ENCODE measurements around the gene KRT82. TPM values are rescaled to one million over a fixed set of nuclear protein-coding genes. Genes with fewer than 3 reads are reported as not detected.

KRT82 gene
- polyA plus RNA-seq, 2 of the 4 experiments (the other 2 are of a cell fraction) = not detected

DNA sequence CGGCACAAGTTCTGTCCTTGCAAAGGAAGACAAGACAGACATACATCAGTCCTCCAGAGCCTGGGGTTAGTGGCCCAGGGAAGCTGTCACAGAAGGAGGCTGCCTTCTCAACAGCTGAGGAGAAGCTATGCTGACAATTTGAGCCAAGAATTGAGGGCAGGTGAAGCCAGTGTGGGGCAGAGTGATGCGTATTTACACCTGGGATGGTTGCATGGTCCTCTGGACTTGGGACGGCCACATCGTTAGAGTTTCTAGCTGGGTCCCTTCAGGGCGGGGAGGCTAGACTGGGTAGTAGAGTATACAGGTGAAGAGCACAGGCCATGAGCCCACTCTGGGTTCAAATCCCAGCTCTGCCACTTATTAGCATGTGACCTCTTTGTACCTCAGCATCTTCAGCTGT is 55.3 kb downstream of the KRT82 start (continued):
- TF ChIP-seq, protein P1, sequence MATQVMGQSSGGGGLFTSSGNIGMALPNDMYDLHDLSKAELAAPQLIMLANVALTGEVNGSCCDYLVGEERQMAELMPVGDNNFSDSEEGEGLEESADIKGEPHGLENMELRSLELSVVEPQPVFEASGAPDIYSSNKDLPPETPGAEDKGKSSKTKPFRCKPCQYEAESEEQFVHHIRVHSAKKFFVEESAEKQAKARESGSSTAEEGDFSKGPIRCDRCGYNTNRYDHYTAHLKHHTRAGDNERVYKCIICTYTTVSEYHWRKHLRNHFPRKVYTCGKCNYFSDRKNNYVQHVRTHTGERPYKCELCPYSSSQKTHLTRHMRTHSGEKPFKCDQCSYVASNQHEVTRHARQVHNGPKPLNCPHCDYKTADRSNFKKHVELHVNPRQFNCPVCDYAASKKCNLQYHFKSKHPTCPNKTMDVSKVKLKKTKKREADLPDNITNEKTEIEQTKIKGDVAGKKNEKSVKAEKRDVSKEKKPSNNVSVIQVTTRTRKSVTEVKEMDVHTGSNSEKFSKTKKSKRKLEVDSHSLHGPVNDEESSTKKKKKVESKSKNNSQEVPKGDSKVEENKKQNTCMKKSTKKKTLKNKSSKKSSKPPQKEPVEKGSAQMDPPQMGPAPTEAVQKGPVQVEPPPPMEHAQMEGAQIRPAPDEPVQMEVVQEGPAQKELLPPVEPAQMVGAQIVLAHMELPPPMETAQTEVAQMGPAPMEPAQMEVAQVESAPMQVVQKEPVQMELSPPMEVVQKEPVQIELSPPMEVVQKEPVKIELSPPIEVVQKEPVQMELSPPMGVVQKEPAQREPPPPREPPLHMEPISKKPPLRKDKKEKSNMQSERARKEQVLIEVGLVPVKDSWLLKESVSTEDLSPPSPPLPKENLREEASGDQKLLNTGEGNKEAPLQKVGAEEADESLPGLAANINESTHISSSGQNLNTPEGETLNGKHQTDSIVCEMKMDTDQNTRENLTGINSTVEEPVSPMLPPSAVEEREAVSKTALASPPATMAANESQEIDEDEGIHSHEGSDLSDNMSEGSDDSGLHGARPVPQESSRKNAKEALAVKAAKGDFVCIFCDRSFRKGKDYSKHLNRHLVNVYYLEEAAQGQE (IDR thresholded peaks at IDR 0.05) = no peak
- TF ChIP-seq HOXA7 (CRISPR knock-in tag; IDR thresholded peaks at IDR 0.05) = no peak
- no peak for TF ChIP-seq SMC3 (IDR thresholded peaks at IDR 0.05)
- no peak for TF ChIP-seq HDAC2 (IDR thresholded peaks at IDR 0.05)
- TF ChIP-seq RFX5 (IDR thresholded peaks at IDR 0.05) = no peak
- TF ChIP-seq EP300 (IDR thresholded peaks at IDR 0.05) = no peak

DNA sequence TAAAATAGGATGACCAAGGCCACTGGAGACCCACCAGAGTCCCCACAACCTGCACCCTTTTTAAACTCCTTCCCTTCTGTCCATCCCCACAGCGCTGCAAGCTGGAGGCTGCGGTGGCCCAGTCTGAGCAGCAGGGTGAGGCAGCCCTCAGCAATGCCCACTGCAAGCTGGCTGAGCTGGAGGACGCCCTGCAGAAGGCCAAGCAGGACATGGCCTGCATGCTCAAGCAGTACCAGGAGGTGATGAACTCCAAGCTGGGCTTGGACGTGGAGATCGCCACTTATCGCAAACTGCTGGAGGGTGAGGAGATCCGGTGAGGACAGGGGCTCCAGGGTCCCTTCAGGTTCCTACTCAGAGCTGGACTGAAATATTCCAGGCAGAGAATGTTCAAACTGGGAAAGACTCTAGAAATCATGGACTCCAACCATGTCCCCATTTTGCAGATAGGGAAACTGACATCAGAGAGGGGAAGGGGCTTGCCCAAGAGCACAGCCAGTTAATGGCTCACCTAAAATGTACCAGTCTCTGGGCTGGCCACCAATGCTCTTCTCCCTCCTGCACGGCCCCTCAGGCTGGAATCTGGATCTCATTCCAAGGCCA is 56.0 kb downstream of the KRT82 start:
- FAIRE-seq (no peak), DNase-seq (ENCODE audit: low read depth in 1 of 2, low spot score in 1 of 2) (no peak), ATAC-seq (no peak)
- 89% methylated on average over 8 of the region's 8 CpGs for WGBS (ENCODE audit: missing lambda C conversion rate)
- TF ChIP-seq ZFP36 (IDR thresholded peaks at IDR 0.05; ENCODE audit: borderline replicate concordance, partially characterized antibody) (no peak), RARB (CRISPR knock-in tag; IDR thresholded peaks at IDR 0.05) (no peak), BHLHE40 (IDR thresholded peaks at IDR 0.05; ENCODE audit: low read depth, low read length) (no peak)
- TF ChIP-seq, protein P1 (IDR thresholded peaks at IDR 0.05) = no peak
- TF ChIP-seq, protein P2, sequence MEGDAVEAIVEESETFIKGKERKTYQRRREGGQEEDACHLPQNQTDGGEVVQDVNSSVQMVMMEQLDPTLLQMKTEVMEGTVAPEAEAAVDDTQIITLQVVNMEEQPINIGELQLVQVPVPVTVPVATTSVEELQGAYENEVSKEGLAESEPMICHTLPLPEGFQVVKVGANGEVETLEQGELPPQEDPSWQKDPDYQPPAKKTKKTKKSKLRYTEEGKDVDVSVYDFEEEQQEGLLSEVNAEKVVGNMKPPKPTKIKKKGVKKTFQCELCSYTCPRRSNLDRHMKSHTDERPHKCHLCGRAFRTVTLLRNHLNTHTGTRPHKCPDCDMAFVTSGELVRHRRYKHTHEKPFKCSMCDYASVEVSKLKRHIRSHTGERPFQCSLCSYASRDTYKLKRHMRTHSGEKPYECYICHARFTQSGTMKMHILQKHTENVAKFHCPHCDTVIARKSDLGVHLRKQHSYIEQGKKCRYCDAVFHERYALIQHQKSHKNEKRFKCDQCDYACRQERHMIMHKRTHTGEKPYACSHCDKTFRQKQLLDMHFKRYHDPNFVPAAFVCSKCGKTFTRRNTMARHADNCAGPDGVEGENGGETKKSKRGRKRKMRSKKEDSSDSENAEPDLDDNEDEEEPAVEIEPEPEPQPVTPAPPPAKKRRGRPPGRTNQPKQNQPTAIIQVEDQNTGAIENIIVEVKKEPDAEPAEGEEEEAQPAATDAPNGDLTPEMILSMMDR (IDR thresholded peaks at IDR 0.05) = no peak
- POLR2A ChIA-PET = no interaction called here
- H3K9me3 ChIP-seq = no peaks in the 10 kb centered on the region
- peaks cover 14% of the 10 kb centered on the region for H3K4me1 ChIP-seq
- H3K4me3 ChIP-seq = no peak overlapping the region
- H3K4me2 ChIP-seq = no peak overlapping the region
- CTCF ChIA-PET = interaction anchor here (0.7 to 4.2 kb wide), 11 partner anchors 10 to 631 kb away, joined by 3 to 21 read pairs (median 6); no protein-coding TSS in a partner anchor
- H3K27ac ChIP-seq = no peak overlapping the region

GRCh38 chr12:52349196-52349595 is 56.9 kb downstream of the KRT82 start:
- no peak overlapping the region for H3K27ac ChIP-seq
- POLR2A ChIA-PET = no interaction called here
- TF ChIP-seq JUN (IDR thresholded peaks at IDR 0.05) (no peak), SMC3 (IDR thresholded peaks at IDR 0.05) (no peak), NPAS2 (CRISPR knock-in tag; IDR thresholded peaks at IDR 0.05; ENCODE audit: borderline replicate concordance) (no peak)
- TF ChIP-seq, protein P3, sequence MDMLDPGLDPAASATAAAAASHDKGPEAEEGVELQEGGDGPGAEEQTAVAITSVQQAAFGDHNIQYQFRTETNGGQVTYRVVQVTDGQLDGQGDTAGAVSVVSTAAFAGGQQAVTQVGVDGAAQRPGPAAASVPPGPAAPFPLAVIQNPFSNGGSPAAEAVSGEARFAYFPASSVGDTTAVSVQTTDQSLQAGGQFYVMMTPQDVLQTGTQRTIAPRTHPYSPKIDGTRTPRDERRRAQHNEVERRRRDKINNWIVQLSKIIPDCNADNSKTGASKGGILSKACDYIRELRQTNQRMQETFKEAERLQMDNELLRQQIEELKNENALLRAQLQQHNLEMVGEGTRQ (IDR thresholded peaks at IDR 0.05) = no peak
- TF ChIP-seq, protein P4, sequence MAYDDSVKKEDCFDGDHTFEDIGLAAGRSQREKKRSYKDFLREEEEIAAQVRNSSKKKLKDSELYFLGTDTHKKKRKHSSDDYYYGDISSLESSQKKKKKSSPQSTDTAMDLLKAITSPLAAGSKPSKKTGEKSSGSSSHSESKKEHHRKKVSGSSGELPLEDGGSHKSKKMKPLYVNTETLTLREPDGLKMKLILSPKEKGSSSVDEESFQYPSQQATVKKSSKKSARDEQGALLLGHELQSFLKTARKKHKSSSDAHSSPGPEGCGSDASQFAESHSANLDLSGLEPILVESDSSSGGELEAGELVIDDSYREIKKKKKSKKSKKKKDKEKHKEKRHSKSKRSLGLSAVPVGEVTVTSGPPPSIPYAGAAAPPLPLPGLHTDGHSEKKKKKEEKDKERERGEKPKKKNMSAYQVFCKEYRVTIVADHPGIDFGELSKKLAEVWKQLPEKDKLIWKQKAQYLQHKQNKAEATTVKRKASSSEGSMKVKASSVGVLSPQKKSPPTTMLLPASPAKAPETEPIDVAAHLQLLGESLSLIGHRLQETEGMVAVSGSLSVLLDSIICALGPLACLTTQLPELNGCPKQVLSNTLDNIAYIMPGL (CRISPR knock-in tag; IDR thresholded peaks at IDR 0.05; ENCODE audit: borderline replicate concordance) = no peak
- TF ChIP-seq, protein P1 (IDR thresholded peaks at IDR 0.05) = no peak
- no peak for ATAC-seq
- no peak for DNase-seq (ENCODE audit: low read depth in 1 of 2, low spot score in 1 of 2)
- FAIRE-seq = no peak
- CTCF ChIA-PET = interaction anchor here (3.2 to 4.2 kb wide), 4 partner anchors 12 to 531 kb away, joined by 11 to 21 read pairs (median 14); no protein-coding TSS in a partner anchor
- whole genome bisulfite sequencing (ENCODE audit: missing lambda C conversion rate) = 88% methylated on average over 6 of the region's 6 CpGs
- 0 out of 3 replicates have a peak, but pooled peaks cover under 1% of the 10 kb centered on the region for H3K9me3 ChIP-seq
- no peak overlapping the region for H3K4me3 ChIP-seq
- peaks cover 17% of the 10 kb centered on the region for H3K4me1 ChIP-seq
- no peak overlapping the region for H3K4me2 ChIP-seq
